ENCODE data around the gene COL10A1.

DNA sequence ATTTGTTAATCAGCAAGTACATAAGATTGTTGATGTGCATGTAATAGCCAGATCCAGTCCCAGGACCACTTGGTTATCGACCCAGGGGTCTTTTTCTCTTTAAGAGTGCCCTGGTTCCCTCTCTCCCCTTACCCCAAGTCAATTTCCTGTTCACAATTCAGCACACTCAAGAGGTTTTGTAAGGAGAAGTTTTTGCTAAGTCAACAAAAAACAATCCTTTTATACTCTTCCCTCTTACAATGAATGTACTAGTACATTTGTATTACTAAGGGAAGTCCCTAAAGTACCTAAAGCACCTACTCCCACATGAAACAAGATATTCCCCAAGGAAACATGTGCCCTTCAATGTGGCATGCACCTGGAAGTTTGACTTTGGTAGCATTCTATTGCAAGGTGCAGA lies 26.9 kb downstream of the COL10A1 start:
- TF ChIP-seq, protein P1, sequence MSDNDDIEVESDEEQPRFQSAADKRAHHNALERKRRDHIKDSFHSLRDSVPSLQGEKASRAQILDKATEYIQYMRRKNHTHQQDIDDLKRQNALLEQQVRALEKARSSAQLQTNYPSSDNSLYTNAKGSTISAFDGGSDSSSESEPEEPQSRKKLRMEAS (IDR thresholded peaks at IDR 0.05; ENCODE audit: low read depth, low read length): no peak
- TF ChIP-seq, protein P2, sequence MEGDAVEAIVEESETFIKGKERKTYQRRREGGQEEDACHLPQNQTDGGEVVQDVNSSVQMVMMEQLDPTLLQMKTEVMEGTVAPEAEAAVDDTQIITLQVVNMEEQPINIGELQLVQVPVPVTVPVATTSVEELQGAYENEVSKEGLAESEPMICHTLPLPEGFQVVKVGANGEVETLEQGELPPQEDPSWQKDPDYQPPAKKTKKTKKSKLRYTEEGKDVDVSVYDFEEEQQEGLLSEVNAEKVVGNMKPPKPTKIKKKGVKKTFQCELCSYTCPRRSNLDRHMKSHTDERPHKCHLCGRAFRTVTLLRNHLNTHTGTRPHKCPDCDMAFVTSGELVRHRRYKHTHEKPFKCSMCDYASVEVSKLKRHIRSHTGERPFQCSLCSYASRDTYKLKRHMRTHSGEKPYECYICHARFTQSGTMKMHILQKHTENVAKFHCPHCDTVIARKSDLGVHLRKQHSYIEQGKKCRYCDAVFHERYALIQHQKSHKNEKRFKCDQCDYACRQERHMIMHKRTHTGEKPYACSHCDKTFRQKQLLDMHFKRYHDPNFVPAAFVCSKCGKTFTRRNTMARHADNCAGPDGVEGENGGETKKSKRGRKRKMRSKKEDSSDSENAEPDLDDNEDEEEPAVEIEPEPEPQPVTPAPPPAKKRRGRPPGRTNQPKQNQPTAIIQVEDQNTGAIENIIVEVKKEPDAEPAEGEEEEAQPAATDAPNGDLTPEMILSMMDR (IDR thresholded peaks at IDR 0.05; ENCODE audit: low read depth, low read length): no peak

Measured in NB4 (cell line).